NB4 (cell line): ENCODE data around the gene MYLK.

Source experiments
- CTCF ChIP-seq: IDR thresholded peaks from one replicate; pipeline ENCODE4 v1.5.1; 2012; ENCODE audit warnings: low read depth, low read length
- MAX ChIP-seq: IDR thresholded peaks from 2 replicates; pipeline ENCODE4 v1.6.1; 2011; ENCODE audit warnings: low read depth, low read length
- MYC ChIP-seq: IDR thresholded peaks from 2 replicates; pipeline ENCODE4 v1.6.1; 2011; ENCODE audit warnings: low read depth, low read length
- POLR2A ChIP-seq: IDR thresholded peaks from 2 replicates; pipeline ENCODE4 v1.6.1; 2011; ENCODE audit warnings: mild to moderate bottlenecking; ENCODE audit not compliant: insufficient read length; ENCODE audit errors: extremely low read depth

- TF ChIP-seq CTCF: no peak
- no peak for TF ChIP-seq POLR2A
- no peak for TF ChIP-seq MAX
- no peak for TF ChIP-seq MYC
Observed at GRCh38 chr3:123783811-123784210, 100.3 kb downstream of the MYLK start.
